Neural progenitor cell (in vitro differentiated cells): ENCODE measurements around the gene NDFIP2.

Experiments
- EZH2 ChIP-seq: fragments of 200-600 bp; sonication (generic); IDR thresholded peaks from 2 replicates; pipeline ENCODE4 v1.6.1; 2017; ENCODE audit warnings: antibody characterized with exemption, mild to moderate bottlenecking, moderate library complexity
- EZH2phosphoT487 ChIP-seq: fragments of 200-600 bp; sonication (generic); IDR thresholded peaks from 2 replicates; pipeline ENCODE4 v1.6.1; 2017; ENCODE audit warnings: antibody characterized with exemption
- TF ChIP-seq, protein P1 (sequence below): fragments of 200-600 bp; sonication (generic); IDR thresholded peaks from 2 replicates; pipeline ENCODE4 v1.5.1; 2017; ENCODE audit warnings: antibody characterized with exemption, mild to moderate bottlenecking

DNA sequence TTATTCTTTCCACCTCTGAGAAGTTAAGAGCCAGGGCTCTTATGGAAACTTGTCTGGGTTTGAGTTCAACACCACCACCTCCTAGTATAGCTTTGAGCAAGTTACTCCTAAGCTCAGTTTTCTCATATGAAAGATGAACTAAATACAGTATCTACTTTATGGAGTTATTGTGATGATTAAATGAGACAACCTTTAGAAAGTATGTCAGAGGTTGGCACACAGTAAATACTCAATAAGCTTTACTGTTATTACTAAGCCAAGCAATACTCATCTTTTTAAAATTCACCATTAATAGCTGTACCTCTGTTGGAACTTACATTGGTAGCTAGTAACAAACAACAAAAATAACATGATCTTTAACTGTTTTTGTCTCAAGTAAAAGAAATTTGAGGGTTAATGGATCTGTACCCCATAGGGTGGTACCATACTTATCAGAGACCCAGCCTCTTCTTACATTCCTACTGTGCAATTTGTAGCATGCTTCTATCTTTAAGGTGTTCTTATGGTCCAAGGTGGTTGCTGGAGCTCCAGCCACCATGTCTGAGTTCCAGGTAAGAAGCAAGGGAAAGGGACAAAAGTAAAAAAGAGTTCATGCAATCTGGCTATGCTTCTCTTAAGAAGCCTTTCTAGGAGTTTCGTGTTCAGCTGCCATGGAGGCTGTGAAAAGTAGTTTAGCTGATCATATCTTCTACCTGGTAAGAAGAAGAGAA lies 24.1 kb upstream of the NDFIP2 start:
- TF ChIP-seq, protein P1, sequence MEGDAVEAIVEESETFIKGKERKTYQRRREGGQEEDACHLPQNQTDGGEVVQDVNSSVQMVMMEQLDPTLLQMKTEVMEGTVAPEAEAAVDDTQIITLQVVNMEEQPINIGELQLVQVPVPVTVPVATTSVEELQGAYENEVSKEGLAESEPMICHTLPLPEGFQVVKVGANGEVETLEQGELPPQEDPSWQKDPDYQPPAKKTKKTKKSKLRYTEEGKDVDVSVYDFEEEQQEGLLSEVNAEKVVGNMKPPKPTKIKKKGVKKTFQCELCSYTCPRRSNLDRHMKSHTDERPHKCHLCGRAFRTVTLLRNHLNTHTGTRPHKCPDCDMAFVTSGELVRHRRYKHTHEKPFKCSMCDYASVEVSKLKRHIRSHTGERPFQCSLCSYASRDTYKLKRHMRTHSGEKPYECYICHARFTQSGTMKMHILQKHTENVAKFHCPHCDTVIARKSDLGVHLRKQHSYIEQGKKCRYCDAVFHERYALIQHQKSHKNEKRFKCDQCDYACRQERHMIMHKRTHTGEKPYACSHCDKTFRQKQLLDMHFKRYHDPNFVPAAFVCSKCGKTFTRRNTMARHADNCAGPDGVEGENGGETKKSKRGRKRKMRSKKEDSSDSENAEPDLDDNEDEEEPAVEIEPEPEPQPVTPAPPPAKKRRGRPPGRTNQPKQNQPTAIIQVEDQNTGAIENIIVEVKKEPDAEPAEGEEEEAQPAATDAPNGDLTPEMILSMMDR, result no peak
- TF ChIP-seq EZH2, result no peak
- no peak for TF ChIP-seq EZH2phosphoT487
